Measurements from ENCODE around the gene SRP68. TPM values are rescaled to one million over a fixed set of nuclear protein-coding genes. Genes with fewer than 3 reads are reported as not detected.

Gene SRP68
- total RNA-seq, 4 donors from 2014 or later: 39.8 to 74.2 (median 48.4) TPM

DNA sequence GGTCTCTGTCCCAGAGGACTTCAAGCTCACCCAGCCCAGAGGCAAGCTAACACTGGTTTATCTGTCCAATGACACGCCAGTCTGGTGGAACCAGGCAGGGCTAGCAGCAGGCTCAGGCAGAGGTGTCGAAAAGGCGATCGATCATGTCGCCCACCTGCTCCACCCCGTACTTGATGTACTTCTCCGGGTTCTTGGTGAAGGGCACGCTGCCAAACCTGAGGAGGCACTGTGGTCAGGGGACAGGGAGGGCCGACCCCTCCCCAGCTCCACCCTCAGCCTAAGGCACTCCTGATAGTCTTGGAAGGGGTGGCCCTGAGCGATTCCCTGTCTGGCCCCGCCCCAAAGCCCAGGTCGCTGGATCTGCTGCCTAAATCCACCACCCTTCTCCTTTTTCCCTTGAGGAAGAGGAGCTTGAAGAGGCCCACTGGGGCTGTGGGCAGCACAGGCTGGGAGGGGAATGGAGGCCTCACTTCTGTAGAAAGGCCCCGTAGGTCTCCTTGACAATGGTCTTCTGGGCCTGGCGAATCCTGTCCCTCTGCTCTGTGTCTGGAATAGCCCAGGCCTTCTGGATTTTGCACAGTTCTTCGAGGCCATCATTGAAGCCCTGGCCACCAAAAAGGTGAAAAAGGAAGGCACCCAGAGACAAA, 11.3 kb upstream of the SRP68 start:
- TF ChIP-seq, protein P1, sequence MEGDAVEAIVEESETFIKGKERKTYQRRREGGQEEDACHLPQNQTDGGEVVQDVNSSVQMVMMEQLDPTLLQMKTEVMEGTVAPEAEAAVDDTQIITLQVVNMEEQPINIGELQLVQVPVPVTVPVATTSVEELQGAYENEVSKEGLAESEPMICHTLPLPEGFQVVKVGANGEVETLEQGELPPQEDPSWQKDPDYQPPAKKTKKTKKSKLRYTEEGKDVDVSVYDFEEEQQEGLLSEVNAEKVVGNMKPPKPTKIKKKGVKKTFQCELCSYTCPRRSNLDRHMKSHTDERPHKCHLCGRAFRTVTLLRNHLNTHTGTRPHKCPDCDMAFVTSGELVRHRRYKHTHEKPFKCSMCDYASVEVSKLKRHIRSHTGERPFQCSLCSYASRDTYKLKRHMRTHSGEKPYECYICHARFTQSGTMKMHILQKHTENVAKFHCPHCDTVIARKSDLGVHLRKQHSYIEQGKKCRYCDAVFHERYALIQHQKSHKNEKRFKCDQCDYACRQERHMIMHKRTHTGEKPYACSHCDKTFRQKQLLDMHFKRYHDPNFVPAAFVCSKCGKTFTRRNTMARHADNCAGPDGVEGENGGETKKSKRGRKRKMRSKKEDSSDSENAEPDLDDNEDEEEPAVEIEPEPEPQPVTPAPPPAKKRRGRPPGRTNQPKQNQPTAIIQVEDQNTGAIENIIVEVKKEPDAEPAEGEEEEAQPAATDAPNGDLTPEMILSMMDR (IDR thresholded peaks at IDR 0.05; ENCODE audit: low read depth): no peak

DNA sequence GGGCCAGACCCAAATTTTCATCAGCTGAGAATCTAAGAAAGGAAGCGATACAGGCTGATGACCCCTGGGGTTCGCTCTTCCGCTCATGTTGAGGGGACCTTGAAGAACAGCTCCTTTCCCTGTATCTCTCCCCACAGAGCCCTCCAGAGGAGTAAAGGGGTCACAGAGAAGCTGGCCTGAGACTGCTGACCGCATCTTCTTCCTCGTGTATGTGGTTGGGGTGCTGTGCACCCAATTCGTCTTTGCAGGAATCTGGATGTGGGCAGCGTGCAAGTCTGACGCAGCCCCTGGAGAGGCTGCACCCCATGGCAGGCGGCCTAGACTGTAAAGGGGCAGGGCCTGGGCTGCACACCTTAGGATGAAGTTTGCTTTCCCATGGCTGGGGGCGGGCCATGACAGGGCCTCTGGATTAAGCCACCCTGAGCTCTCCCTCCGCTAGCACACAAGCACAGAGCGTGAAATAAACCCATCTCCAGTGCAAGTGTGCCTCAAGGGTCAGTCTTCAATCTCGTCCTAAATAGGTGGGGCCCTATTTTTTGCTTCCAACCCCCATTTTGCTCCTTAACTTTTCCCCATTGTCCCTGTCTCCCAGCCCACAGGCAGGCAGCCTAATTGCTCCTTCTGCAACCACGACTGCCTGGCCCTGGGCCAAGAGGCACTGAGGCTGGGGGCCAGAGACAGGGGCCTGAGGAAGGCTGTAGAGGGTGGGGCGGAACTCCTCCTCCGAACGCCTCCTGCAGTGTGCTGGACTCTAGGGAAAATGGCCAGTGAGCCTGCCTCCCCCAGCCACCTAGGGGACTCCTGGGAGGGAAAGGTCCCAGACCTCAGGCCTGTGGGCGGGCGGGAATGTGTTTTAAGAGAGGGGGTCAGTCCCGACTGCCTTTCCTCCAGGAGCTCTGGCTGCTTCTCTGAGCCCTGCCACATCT, 10.3 kb upstream of the SRP68 start:
- TF ChIP-seq, protein P1 (IDR thresholded peaks at IDR 0.05; ENCODE audit: low read depth): no peak

DNA sequence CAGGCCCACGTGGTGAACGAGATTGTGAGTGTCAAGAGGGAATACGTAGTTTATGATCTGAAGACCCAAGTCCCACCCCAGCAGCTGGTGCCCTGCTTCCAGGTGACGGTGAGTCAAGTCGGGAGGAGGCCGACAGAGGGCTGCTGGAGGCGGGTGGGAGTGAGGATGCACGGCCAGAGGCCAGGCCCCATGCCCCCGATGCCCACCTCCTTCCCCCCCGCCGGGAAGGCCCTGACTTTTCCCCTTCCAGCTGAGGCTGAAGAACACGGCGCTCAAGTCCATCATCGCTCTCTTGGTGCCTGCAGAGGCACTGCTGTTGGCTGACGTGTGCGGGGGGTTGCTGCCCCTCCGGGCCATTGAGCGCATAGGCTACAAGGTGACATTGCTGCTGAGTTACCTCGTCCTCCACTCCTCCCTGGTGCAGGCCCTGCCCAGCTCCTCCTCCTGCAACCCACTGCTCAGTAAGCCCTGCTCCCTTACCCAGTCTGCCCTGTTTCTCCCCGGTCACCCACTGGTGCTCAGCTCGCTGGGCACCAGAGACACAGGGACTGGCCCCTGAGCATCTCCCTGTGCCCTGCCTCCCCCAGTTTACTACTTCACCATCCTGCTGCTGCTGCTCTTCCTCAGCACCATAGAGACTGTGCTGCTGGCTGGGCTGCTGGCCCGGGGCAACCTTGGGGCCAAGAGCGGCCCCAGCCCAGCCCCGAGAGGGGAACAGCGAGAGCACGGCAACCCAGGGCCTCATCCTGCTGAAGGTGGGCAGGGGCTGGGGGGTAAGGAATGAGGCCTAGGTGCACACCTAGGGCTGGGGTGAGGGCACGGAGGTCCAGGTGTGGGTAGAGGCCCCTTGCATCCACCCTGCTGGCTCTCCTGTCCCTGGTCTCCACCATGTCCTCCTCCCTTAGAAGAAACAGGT, 9.2 kb upstream of the SRP68 start:
- TF ChIP-seq, protein P1 (IDR thresholded peaks at IDR 0.05; ENCODE audit: low read depth): no peak

DNA sequence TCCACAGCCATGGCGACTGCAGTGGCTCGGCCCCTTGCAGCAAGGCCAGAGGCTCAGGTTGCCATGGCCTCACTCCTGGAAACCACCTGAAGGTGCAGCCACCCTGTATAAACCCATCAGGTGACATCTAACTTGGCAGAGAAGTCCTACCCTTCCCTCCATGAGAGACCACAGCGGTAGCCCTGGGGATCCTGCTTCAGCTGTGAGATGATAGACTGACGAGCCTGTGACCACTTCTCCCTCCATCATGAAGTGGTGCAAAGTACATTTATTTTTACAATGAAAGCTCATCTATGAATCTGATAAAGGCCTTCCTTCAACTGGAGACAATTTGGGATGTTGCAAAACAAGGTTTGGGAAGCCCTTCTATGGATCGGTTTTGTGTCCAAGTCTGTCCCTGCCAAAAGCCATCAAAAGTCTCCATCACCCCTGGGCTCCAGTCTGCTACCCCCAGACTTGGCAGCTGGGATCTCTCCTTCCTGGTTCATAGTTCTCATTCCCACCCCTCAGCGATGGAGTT, 8.5 kb upstream of the SRP68 start:
- TF ChIP-seq, protein P1 (IDR thresholded peaks at IDR 0.05; ENCODE audit: low read depth): no peak

DNA sequence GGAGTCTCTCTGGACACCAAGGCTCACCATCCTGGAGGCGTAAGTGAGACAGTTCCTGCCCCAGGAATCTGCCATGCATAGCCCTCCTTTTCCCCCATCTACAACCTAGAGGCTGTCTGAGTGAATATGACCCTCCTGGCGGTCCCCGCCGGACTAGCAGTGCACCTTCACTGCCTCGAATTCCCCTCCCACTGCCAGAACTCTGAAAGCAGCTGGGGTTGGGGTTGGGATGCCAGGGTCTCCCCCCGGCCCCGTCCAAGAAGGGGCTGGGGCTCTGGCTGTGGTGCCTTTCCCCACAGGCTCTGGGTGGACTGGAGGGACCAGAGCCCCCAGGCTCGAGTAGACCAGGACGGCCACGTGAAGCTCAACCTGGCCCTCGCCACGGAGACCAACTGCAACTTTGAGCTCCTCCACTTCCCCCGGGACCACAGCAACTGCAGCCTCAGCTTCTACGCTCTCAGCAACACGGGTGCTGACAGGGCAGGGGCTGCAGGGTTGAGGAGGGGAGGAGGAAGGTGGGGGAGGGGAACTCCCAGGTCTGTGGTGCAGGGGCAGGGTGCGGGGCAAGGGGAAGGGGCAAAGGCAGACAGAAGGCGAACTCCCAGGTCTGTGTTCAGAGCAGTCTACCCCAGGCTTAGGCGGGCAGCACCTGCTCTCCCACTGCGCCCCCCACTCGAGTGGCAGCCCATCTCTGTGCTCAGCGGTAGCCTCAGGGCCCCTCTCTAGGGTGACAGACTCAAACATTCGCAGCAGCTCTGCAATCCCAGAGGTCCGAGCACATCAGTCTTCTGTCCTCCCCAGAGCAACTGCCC, 7.8 kb upstream of the SRP68 start:
- TF ChIP-seq, protein P1 (IDR thresholded peaks at IDR 0.05; ENCODE audit: low read depth): no peak

DNA sequence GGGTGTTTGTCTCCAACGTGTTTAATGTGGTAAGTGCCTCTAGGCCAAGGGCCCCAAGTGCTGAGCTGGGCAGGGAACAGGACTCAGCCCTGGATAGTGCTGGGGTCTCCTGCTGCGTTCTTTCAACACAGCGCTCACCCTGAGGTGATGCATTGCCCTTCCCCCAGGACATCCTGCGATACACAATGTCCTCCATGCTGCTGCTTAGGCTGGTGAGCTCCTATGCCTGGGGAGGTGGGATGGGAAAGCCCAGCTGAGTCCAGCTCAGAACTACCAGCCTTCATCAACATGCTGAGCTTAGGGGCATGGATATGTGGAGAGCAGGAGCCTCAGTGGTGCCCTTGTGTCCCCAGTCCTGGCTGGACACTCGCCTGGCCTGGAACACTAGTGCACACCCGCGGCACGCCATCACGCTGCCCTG, 7.2 kb upstream of the SRP68 start:
- TF ChIP-seq, protein P1 (IDR thresholded peaks at IDR 0.05; ENCODE audit: low read depth): no peak
